Heart left ventricle (tissue), 13 donors: ENCODE data around the gene GRK5.

ENCODE experiments used
- POLR2A ChIP-seq, 2 donors: fragments of 450-650 bp; IDR thresholded peaks; one replicate each; pipeline ENCODE4 v1.6.1; 2017; ENCODE audit warnings: antibody characterized with exemption in 2 of 2, mild to moderate bottlenecking in 2 of 2, moderate library complexity in 2 of 2
- TF ChIP-seq, protein P1 (sequence below), 12 donors: fragments of 200-600 bp; sonication (generic) in 4 of 12; IDR thresholded peaks; one replicate each; pipeline versions ENCODE4 v1.5.0 to v1.8.0; 2018 to 2022; ENCODE audit warnings: antibody characterized with exemption in 12 of 12, mild to moderate bottlenecking in 5 of 12
- donor health status: ischemic (EF 13 %, LVEDD 7.1; RV severe dilation, severe dysfunction).
- donor health status: DM: no; HTN: yes; CAD: no.
- donor health status: DM: no; HTN: no; CAD: no.
- donor health status: ischemic (EF 25% LVEDD 6.9; RV normal size, moderate dysfunction).
- donor health status: ischemic (EF 25% LVEDD 5.7; RV mildly dilated, moderate dysfunction).
- donor health status: ischemic (EF 35%, LVEDD 5.7; RV mildly dilated, moderate dysfunction).
- donor health status: nonischemic (EF 11% LVEDD 7.7; RV severe dilation, severe dysfunction).
- donor health status: DM: yes; HTN: yes; CAD: no.
- donor health status: PGD.
- donor health status: ischemic (EF 29% LVEDD 5.4; RV normal size, mild dysfunction).
- donor health status: nonischemic (EF 23%, LVEDD 6.1; RV moderate dilation, normal function).

DNA sequence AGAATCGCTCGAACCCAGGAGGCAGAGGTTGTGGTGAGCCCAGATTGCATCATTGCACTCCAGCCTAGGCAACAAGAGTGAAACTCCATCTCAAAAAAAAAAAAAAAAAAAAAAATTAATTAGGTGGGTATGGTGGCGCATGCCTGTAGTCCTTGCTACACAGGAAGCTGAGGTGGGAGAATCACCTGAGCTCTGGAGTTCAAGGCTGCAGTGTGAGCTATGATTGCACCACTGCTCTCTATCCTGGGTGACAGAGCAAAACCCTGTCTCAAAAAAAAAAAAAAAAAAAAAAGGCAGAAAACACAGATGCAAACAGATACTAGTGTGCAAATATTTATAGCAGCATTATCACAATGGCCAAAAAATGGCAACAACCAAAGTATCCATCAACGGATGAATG lies 200.7 kb downstream of the GRK5 start:
- no peak for TF ChIP-seq POLR2A (IDR thresholded peaks at IDR 0.05)
- TF ChIP-seq, protein P1, sequence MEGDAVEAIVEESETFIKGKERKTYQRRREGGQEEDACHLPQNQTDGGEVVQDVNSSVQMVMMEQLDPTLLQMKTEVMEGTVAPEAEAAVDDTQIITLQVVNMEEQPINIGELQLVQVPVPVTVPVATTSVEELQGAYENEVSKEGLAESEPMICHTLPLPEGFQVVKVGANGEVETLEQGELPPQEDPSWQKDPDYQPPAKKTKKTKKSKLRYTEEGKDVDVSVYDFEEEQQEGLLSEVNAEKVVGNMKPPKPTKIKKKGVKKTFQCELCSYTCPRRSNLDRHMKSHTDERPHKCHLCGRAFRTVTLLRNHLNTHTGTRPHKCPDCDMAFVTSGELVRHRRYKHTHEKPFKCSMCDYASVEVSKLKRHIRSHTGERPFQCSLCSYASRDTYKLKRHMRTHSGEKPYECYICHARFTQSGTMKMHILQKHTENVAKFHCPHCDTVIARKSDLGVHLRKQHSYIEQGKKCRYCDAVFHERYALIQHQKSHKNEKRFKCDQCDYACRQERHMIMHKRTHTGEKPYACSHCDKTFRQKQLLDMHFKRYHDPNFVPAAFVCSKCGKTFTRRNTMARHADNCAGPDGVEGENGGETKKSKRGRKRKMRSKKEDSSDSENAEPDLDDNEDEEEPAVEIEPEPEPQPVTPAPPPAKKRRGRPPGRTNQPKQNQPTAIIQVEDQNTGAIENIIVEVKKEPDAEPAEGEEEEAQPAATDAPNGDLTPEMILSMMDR (IDR thresholded peaks at IDR 0.05), result no peak
